Activated CD8-positive, alpha-beta memory T cell treated with anti-CD3 and anti-CD28 coated beads for 4 hours (primary cell): Measurements from ENCODE around the gene MIGA2.
A peak's percentile ranks its signal among the peaks of the same experiment; 100 is the strongest.
"Not testable (repeated sequence)": the region's sequence is repeated elsewhere in the genome, so short reads cannot be mapped to it uniquely, and the experiment has no call there.

Experiments
- DNase-seq, 2 donors: peaks; one replicate each; pipeline ENCODE4 v3.0.0-alpha.2; 2020; ENCODE audit warnings: low read depth in 2 of 2

MIGA2 gene

DNA sequence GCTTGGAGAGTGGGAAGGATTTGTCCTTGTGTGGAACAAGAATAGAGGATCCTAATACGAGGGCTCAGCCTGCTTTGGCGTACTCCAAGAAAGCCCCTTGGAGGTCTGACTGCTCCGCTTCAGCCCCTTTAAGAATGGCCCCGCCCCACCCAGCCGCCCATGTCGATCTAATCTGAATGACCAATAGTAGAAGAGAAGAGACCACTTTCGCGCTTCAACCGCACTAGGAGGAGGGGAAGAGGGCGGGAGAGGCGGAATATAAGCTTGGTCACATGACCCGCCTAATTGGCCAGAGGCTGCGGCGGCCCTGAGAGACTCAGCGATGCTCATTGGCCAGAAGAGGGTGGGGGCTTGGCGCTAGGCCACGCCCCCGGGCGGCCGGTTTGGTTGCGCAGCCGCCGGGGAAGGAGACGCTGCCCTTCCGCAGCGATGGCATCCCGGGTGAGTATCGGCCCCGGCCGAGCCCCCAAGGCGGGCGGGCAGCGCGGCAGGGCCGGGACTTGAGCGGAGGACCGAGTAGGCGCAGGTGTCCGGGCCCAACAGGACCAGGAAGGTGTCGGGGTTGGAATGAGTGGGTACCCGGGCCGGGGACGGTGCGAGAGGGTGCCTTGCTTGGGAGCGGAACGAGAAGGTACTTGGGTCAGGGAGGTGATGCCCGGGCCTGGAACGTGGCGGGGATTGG, at the start of gene MIGA2:
MIGA2 (plus strand) TSS at position 386 of the 682 bp plus-strand sequence. CDS start 3,969 bp downstream, outside the sequence.
- DNase-seq, result peak; percentile 88 to 92

- no peak for DNase-seq
Observed at GRCh38 chr9:128986671-128987070, 49.8 kb upstream of the MIGA2 start.

DNA sequence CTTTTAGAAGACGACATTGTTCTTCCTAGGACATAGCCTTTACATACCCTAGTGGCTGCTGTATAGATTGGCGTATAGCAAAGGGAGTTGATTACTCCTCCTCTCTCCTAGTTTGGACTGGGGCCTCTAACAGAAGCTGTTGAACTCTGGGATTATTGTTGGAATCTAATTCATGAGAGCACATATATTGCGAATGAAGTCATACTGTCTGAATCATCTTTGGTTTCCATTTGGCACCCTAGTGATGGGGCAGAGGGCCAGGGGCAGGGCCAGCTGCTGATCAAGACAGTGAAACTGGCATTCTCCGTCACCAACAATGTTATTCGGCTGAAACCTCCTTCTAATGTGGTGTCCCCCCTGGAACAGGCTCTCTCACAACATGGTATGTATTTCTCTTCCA, 48.6 kb upstream of the MIGA2 start:
- no peak for DNase-seq

DNA sequence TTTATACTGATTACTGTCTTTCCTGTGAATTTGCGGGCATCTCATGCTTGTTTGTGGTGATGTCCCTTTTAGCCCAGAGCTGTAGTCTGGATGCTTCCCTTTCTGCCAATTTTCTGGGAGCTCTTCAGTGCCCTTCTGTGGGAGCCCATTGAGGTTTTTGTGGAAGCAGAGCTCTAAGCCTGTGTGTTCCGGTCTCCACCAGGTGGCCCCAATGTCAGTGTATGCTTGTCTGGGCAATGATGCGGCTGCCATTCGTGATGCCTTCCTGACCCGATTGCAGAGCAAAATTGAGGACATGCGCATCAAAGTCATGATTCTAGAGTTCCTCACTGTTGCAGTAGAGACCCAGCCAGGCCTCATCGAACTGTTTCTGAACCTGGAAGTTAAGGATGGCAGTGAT, 43.4 kb upstream of the MIGA2 start:
- no peak for DNase-seq

GRCh38 chr9:128995791-128996190, 40.6 kb upstream of the MIGA2 start:
- DNase-seq, result no peak

DNA sequence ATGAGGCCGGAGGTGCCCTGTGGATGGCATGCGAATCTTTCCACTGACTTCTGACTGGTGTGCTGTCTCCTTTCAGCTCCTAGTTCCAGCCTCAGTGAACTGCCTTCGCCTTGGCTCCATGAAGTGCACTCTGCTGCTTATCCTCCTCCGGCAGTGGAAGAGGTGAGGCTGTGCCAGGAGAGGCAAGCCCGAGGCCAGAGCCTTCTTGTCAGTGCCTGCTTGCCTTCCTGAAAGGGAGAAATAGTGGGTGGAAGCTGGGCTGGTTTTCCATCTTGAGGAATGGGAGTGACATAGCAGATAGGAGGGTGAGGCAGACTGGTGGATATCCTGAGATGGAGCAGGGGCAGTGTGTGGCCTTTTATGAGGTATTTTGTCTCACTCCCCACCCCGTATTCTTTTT, 38.0 kb upstream of the MIGA2 start:
- DNase-seq, result no peak

GRCh38 chr9:128999581-129000206, 36.7 kb upstream of the MIGA2 start:
- no peak for DNase-seq

DNA sequence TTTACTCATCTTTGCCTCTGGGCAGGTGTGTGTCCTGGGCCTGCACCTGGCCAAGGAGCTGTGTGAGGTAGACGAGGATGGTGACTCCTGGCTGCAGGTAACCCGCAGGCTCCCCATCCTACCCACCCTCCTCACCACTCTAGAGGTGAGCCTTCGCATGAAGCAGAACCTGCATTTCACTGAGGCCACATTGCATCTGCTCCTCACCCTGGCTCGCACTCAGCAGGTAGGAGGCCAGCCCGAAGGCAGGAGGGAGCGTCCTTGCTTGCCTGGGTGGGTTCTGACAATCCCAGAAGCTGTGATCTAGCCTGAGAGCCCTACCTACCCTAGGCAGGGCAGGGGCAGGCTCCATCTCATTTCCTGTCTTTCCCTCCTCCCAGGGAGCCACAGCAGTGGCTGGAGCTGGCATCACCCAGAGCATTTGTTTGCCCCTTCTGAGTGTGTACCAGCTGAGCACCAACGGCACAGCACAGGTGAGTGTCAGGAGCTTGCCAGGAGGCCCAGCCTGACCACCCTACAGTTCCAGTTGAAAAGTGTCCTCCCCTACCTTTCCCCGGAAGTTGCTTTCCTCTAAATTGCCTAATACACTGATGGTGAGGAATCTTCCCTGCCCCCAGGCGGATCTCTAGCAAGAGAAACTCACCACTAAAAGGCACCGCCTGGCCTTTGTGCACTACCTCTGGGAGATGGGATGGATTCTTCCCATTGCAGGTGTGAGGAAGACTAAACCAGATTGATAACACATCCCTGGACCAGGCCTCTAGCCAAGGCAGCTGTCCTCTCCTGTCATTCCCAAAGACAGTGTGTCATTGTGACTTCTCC, 34.7 kb upstream of the MIGA2 start:
- no peak for DNase-seq

GRCh38 chr9:129002992-129003391, 33.4 kb upstream of the MIGA2 start:
- no peak for DNase-seq

DNA sequence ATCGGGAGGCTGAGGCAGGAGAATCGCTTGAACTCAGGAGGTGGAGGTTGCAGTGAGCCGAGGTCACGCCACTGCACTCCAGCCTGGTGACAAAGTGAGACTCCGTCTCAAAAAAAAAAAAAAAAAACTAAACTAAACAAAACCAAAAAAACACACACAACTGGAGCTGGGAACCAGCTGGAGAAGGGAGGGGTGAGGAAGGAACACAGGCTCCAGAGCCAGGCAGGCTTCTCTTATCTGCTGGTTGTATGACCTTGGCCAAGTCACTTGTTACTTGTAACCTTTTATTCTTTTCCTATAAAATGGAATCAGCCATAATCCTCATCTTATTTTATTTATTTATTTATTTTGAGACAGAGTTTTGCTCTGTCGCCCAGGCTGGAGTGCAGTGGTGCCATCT, 32.3 kb upstream of the MIGA2 start:
- DNase-seq, result not testable (repeated sequence)

GRCh38 chr9:129005336-129005997, 31.0 kb upstream of the MIGA2 start:
- DNase-seq, result no peak

DNA sequence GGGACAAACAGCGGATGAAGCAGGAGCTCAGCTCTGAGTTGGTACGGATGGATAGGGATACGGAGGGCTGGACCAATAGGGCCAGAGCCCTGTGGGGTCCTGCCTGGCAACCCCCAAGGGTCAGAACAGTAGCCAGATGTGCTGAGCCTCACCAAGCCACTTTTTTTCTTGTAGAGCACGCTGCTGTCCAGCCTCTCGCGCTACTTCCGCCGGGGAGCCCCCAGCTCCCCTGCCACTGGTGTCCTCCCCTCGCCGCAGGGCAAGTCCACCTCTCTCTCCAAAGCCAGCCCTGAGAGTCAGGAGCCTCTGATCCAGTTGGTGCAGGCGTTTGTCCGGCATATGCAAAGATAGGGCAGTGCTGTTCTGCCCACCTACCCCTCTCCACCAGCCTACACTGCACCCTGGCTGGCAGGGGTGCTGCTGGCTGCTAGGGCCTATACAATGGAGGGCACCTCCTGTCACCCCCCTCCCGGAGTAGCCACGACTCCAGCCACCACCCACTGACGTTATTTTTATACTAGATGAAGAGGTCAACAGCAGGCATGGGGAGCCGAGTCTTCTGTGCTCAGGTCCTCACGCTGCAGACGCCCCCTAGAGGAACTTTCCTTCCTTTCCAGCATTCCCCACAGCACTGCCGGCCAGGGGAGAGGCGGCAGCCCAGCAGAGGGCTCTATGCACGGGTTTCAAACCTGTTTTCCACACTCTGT, 29.9 kb upstream of the MIGA2 start:
- DNase-seq, result no peak

GRCh38 chr9:129007035-129007765, 29.2 kb upstream of the MIGA2 start:
- no peak for DNase-seq

DNA sequence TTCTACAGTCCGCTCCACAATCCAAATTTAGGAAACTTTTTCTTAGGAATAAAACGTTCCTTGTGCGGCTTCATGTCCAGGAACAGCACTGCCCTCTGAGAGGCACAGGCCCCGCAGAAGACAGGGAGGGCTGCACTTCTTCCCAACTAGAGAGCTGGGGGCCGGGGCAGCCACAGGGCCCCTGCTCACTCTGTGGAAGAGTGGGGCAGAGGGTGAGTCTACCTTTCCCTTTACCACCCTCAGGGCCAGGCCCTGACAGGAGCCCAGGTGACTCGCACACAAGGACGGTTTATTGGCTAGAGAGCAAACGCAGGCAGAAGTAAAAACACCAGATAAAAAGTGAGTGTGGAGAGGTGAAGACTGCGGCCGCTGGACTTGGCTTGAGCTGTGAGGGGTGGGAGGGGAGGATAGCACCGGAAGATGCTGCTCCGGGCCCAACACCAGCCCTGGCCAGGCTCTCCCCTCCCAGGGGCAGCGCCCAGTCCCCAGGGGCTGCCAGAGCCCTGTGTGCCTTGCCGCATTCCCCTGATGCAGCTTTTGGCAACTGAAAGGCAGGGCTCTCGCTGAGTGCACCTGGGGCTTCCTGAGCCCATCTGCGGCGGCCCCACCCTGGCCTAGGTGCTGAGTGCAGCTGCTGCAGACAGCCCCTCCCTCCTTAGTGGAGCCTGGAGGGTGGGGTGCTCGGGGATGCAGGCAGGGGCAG, 28.5 kb upstream of the MIGA2 start:
- no peak for DNase-seq

GRCh38 chr9:129008469-129008965, 27.9 kb upstream of the MIGA2 start:
- no peak for DNase-seq

DNA sequence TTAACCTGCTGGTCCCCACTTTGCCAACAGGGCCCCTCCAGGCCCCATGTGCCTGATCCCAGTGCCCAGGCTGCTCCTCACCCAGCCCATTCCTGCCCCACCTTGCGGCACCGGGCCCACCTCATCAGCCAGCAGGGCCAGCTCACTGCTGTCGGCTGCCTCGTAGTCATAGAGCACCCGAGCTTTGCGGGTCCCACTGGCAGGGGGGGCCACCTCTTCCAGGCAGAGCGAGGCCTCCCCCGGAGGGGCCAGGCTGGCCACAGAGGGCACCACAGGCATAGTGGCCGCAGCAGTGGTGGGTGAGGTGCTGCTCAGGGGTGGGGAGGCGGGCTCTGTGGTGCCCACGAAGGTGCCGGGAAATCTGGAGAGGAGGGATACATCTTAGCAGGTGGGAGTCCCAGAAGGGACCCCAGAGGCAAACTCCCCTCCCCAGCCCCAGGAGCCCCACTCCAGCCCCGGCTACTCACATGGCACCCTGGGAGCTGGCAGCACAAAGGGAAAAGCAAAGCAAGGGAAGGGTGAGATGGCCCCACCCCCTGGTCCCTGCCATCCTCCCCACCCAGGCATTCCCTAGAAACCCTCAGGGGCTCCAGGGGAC, 27.3 kb upstream of the MIGA2 start:
- no peak for DNase-seq

DNA sequence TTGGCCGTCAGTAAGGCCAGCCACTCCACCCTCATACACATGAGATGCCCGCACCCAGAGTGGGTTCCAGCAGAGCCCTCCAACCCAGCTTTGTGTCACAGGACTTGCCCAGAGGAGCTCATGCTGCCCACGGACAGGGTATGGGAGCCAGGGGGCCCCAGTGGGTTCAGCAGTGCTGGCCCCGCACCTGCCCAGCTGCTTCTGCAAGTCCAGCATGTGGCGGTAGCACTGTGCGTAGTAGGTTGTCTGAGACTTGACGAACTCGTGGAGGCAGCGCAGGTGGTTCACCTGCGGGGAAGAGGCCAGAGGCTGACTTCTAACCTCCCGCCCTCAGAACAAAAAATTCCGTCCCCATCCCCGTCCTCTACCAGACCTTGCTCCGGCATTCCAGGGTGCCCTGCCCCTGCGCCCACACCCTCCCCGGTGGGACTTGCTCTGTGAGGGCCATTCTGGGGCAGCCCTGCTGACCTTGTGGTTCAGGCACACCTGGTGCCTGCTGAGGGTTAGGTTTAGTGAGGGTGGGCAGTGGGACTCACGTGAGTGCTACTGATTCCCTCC, 26.8 kb upstream of the MIGA2 start:
- no peak for DNase-seq

GRCh38 chr9:129010267-129010975, 26.0 kb upstream of the MIGA2 start:
- no peak for DNase-seq

- DNase-seq, result no peak
Observed at GRCh38 chr9:129011170-129011569, 25.3 kb upstream of the MIGA2 start.
